ENCODE measurements around the gene MFNG.

GRCh38 chr22:37487571-37487970 is 1.4 kb upstream of the MFNG start:
- TF ChIP-seq PRDM10 (tag by site-specific recombination; IDR thresholded peaks at IDR 0.05): no peak
- TF ChIP-seq CTCF (tag by site-specific recombination; IDR thresholded peaks at IDR 0.05): no peak
- no peak for TF ChIP-seq ZNF211 (tag by site-specific recombination; IDR thresholded peaks at IDR 0.05; ENCODE audit: low read depth)
- TF ChIP-seq ZNF777 (tag by site-specific recombination; IDR thresholded peaks at IDR 0.05; ENCODE audit: borderline replicate concordance): no peak
- TF ChIP-seq YY1 (tag by site-specific recombination; IDR thresholded peaks at IDR 0.05): no peak
- TF ChIP-seq ZNF658 (tag by site-specific recombination; IDR thresholded peaks at IDR 0.05): no peak
- TF ChIP-seq SP2 (tag by site-specific recombination; IDR thresholded peaks at IDR 0.05): no peak
- no peak for TF ChIP-seq ZFHX2 (tag by site-specific recombination; conservative IDR thresholded peaks at IDR 0.05)
- no peak for TF ChIP-seq ZNF26 (tag by site-specific recombination; IDR thresholded peaks at IDR 0.05)
- TF ChIP-seq ZBTB21 (tag by site-specific recombination; IDR thresholded peaks at IDR 0.05): no peak
